GM11168 (cell line): Measurements from ENCODE around the gene NFATC2IP.

Source experiments
- in situ Hi-C: fragments of 300-500 bp; cut with MboI; formaldehyde crosslinking; loops from one replicate; pipeline ENCODE4 v1.12.0; 2022; ENCODE audit warnings: low sequenced_read_pairs; ENCODE audit not compliant: unreplicated experiment

NFATC2IP gene

DNA sequence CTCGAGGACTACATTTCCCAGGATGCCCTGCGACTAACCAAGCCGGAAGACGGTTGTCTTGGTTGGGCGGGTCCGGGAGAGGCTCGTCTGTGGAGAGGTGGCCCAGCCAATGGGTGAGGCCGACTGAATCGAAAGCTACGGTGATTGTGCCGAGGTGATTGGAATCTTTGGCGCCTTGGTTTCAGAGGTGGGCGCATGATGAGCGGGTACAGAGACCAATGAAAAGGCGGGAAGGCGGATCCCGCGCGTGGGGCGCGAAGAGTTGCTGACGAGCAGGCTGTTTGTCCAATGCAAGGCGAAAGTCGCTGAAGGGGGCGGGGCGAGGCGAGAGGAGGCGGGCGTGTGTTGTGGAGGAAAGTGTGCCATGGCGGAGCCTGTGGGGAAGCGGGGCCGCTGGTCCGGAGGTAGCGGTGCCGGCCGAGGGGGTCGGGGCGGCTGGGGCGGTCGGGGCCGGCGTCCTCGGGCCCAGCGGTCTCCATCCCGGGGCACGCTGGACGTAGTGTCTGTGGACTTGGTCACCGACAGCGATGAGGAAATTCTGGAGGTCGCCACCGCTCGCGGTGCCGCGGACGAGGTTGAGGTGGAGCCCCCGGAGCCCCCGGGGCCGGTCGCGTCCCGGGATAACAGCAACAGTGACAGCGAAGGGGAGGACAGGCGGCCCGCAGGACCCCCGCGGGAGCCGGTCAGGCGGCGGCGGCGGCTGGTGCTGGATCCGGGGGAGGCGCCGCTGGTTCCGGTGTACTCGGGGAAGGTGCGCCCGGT, at the start of gene NFATC2IP:
TSS of gene NFATC2IP (plus strand) at position 290 of the 762 bp plus-strand sequence. CDS start at position 365, 75 bp downstream.
- in situ Hi-C loops = no loop called here

DNA sequence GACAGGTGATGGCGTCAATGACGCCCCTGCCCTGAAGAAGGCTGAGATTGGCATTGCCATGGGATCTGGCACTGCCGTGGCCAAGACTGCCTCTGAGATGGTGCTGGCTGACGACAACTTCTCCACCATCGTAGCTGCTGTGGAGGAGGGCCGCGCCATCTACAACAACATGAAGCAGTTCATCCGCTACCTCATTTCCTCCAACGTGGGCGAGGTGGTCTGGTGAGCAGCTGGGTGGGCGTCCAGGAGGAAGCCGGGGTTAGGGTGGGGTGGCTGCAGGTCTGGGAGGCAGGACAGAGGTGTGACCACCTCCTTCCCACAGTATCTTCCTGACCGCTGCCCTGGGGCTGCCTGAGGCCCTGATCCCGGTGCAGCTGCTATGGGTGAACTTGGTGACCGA, 48.9 kb upstream of the NFATC2IP start:
- in situ Hi-C loops = no loop called here

DNA sequence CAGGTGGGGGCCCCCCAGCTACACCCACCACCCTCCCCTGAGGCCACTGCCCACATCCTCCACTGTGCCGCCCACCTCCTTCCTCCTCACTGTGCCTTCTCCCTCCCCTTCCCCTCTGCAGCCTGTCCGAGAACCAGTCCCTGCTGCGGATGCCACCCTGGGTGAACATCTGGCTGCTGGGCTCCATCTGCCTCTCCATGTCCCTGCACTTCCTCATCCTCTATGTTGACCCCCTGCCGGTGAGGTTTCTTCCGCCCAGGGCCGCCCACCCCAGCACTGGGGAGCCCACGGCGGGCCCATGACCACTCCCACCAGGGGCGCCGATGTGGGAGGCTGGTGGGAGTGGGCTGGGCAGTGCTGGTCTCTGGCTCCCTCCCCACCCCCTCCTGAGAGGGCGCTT, 47.8 kb upstream of the NFATC2IP start:
- in situ Hi-C loops = no loop called here

DNA sequence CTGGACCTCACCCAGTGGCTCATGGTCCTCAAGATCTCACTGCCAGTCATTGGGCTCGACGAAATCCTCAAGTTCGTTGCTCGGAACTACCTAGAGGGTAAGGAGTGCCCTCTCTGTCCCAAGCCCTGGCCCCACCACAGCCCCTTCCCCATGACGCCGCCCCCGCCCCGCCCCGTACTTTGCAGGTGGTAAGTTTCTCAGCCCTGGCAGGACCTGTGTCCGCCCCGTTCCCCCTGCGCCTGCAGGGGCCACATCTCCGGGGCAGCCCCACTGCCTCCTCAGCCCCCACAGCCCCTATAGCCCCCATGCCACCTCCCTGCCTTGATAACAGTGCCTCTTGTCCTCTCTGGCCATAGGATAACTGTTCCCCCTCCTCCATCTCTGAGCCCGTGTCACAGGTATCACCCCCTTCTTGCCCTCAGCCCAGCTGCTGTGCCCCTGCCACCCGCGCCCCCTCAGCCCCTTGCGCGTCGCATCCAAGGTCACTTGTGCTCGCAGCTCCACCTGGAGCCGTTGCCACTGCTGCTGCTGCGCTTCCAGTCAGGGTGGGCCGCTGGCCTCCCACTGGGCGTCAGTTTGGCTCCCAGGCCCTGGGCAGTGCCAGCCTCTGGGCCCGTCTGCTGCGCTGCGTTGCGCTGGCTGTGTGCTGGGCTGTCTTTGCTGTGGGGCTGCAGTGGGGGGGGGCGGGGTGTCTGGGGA, 47.2 kb upstream of the NFATC2IP start:
- in situ Hi-C loops = no loop called here

DNA sequence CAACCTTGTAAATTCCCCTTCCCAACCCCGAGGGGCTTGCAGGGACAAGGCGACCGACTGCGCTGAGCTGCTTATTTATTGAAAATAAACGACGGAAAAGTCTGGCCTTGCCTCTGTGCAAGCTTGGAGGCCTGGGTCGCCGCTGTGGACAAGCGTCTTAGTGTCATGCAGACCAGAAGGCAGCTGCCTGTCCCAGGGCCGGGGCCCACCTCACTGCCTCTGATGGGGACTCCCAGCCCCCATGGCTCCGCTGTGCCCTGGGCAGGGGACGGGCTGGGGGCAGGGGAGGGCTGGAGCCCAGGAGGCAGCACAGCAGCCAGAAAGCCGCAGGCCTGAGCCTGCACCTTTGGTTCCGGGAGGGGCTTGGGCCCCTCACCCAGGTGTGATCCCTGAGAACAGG, 46.4 kb upstream of the NFATC2IP start:
- in situ Hi-C loops = no loop called here

DNA sequence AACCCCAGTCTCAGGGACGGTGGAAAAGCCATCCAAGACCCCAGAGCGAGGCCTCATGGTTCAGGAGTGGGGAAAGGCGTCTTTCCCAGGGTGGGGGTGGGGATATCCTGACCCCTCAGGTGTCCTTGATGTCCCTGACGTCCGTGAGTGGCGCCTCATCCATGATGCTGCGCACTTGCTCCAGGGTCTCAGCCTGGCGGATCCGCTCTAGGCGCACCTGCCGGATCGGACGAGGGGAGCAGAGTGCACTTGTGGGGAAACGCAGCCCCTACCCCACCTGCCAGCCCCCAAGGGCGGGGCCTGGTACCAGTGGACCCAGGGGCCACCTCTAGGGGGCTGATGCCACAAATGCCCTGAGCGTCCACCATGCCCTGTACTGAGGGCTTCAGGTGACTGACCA, 45.9 kb upstream of the NFATC2IP start:
- in situ Hi-C loops = no loop called here

DNA sequence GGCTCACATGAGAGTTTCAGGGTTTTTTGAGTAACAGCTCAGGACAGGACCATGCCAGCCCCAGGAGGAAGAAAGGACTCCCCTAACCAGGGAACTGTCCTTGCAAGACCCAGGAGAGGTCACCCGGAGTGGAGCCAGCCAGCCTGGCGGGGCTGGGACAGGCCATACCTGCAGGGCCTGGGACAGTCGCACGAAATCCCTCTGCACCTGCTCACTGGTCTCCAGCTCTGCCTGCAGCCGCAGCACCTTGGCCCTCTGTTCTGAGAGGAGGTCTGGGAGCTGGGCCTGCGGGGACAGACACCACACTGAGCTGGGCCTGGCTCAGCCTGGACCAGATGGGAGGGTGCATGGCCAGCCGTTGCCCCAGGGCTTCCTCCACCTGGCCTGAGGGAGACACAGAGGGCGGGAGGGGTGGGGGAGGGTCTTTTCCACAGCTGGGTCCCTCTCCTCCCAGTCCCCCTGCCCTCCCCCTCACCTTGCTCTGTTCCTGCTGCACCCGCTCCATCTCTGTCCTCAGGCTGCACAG, 45.4 kb upstream of the NFATC2IP start:
- in situ Hi-C loops = no loop called here

DNA sequence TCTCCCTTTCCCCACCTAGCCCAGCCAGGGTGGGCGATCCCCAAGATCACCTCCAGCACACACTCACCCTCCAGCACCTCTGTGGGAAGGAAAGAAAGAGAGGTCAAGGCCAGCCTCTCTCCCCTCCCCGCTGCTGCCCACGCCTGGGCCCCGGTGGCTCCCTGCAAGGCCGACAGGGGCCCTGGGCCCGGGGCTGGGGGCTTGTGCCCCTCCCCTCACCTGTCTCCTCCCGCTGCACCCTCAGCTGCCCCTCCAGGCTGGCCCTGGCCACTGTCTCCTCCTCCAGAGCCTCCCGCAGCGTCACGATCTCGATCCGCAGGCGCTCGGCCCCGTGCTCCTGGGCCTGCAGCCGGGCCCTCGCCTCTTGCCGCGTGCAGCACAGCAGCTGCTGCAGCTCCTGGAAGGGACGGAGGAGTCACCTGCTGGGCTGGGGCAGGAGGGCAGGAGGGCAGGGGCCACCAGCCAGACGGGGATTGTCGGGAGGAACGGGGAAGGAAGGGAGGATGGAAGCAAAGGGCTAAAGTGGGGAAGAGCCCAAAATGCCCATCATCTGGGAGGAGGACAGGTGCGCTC, 44.9 kb upstream of the NFATC2IP start:
- in situ Hi-C loops = no loop called here

DNA sequence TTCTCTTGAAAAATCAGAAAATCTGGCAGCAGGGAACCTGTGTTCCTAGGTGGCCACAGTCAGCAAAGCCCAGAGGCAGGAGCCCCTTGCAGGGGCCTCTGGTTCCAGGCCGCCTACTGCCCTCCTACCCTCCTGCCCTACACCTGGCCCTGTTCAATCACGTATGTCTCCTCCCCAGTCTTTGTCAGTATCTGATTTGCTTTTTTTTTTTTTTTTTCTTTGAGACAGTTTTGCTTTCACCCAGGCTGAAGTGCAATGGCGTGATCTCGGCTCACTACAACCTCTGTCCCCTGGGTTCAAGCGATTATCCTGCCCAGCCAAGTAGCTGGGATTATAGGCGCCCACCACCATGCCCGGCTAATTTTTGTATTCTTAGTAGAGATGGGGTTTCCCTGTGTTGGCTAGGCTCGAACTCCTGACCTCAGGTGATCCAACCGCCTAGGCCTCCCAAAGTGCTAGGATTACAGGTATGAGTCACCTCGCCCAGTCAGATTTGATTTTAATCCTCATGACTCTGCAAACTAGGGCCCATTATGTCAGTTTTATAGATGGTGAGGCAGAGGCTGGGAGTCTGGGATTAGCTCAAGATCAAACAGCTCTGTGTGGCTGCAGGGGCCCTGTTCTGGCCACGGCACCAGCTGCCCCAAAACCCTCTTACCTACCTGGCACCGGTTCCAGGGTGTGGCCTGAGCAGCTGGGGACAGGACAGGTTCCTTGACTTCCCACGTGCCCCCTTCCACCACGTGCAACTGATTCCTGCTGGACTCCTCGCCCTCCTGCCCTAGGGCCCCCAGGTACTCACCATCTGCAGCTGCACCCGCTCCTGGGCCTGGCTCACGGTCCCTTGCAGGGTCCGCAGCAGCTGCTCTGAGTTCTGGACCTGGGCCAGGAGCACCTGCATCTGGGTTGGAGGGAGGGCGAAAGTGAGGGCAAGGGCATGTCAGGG, 40.4 kb upstream of the NFATC2IP start:
- in situ Hi-C loops = no loop called here

DNA sequence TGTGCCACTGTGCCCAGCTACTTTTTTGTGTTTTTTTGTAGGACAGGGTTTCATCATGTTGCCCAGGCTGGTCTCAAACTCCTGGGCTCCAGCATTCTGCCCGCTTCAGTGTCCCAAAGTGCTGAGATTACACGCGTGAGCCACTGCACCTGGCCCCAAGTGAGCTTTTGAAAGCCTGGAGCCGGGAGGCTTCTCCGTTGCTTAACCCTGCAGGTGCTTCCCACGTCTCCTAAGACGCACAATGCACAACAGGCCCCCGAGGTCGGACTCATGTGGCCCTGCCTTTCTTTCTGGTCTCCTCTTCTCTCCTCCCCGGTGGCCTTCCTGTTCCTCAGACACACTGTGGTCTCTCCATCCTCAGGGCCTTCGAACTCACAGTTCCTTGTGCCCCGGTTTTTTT, 38.2 kb upstream of the NFATC2IP start:
- in situ Hi-C loops = no loop called here

DNA sequence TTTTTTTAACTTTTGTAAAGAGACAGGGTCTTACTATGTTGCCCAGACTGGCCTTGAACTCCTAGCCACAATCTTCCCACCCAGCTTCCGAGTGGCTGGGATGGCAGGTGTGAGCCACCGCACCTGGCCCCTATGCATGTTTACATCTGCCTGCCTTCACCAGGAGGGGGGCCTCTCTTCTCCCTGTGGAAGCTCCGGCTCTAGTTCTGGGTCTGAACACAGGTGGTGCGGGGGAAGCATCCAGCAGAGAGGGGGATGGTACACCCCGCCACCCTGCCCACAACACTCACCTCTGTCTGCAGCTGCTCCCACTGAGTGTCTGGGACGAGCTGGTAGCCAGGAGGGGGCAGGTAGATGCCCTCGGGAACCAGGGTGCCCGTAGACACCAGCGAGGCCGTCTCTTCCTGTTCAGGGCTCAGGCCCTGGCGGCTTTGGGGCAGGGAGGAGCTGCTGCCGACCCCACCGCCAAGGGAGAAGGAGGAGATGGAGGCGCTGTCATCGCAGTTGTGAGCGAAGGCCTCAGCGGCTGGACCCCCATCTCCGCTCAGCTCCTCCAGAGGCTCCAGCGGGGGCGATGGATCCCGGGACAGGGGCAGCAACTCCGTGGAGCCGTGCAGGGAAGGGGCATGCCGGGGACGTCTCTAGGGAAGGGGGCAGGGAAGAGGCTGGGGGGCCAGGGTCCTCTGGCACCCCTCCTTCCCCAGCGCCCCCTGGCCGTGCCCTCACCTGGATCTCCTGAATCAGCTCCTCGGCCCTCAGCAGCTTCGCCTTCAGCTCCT, 36.6 kb upstream of the NFATC2IP start:
- in situ Hi-C loops = no loop called here

DNA sequence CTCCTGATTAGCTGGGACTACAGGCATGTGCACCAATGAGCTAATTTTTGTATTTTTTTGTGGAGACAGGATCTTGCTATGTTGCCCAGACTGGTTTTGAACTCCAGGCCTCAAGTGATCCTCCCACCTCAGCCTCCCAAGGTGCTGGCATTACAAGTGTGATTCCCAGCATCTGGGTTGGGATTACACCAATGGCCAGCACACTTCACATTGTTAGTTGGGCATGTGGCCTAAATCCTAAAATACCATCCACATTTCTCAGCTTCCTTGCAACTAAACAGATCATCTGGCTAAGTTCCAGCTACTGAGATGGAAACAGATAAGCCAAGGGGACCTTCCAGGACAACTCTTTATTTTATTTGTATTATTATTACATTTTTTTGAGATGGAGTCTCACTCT, 35.6 kb upstream of the NFATC2IP start:
- in situ Hi-C loops = no loop called here

DNA sequence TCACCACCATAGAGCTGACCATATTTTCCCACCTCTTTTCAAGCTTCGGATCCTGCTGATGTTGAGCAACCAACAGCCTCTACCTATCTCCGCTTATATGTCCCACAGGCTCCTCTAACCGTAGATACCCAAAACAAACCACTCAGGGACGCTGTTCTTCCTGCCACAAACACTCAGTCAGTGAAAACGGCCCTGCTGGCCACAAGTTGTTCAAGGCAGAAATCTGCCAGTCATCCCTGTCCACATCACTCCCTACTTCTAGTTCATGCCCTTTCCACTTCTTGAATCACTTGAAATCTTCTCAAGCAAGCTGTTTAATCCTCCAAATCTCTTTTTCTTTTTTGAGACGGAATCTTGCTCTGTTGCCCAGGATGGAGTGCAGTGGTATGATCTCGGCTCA, 33.6 kb upstream of the NFATC2IP start:
- in situ Hi-C loops = no loop called here

DNA sequence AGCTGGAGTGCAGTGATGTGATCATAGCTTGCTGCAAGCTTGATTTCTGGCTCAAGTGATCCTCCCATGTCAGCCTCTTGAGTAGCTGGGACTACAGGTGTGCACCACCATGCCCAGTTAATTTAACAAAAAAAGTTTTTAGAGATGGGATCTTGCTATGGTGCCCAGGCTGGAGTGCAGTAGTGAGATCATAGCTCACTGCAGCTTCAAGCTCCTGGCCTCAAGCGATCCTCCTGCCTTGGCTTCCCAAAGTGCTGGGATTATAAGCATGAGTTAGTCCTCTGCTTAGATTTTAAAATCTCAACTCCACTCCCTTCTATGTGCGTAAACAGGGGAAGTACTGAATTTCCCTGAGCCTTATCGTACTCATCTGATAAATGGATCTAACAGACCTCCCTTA, 32.0 kb upstream of the NFATC2IP start:
- in situ Hi-C loops = no loop called here

DNA sequence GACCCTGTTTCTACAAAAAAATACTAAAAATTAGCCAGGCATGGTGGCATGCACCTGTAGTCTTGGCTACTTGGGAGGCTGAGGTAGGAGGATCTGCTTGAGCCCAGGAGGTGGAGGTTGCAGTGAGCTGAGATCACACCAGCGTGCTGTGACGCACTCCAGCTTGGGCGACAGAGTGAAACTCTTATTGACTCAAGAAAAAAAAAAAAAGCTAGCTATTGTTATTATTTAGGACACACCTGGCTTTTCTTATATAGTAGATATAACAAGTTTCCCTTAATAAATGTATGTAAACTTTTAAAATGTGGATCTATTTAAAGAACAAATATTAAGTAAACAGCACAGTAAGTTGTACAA, 27.5 kb upstream of the NFATC2IP start:
- in situ Hi-C loops = no loop called here

DNA sequence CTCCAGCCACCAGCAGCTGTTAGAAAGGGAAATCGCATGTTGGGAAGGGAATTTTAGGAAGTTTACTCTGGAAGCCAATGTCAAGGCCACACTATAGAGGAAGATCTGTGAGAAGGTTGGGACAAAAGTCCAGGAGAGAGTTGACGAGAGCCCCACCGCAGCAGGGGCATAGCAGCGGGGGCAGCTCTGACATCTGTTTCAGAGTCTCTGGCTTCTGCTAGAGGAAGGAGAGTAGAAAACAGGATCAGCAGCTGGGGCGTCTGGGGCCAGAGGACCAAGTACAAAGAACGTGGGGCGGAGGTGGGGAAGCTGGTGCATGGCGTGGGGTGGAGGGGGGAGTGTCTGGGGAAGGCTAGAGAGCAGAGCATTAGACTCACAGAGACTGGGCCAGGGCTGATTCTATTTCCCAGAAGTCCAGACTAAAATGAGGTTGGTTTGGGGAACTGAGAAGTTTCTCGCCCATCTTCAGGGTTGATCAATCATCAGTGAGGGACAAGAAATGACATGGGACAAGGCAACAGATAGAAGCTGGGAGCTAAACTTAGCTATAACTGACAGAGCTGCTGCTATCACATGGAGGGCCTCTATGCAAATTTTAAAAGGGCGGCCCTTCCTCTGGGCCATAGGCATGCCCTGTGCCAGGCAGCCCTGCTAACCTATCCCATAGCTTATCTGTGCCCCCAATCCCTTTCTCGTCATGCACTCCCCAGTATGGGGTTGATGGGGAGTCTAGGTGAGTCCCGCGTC, 26.9 kb upstream of the NFATC2IP start:
- in situ Hi-C loops = no loop called here

DNA sequence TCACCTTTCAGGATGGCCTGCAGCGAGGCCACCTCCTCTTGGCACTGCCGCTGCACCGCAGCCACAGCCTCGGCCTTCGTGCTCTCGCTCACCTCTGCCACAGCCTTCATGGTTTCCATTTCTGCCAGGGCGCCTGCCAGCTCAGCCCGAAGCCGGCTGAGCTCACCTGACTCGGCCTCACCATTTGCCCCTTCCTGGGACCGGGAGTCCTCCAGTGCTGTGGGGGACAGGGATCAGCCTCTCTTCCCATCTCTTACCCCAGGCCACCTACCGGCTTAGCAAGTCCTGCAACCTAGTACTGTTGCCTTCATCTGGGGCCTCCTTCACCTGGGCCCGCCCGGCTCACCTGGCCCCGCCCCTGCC, 26.4 kb upstream of the NFATC2IP start:
- in situ Hi-C loops = no loop called here

DNA sequence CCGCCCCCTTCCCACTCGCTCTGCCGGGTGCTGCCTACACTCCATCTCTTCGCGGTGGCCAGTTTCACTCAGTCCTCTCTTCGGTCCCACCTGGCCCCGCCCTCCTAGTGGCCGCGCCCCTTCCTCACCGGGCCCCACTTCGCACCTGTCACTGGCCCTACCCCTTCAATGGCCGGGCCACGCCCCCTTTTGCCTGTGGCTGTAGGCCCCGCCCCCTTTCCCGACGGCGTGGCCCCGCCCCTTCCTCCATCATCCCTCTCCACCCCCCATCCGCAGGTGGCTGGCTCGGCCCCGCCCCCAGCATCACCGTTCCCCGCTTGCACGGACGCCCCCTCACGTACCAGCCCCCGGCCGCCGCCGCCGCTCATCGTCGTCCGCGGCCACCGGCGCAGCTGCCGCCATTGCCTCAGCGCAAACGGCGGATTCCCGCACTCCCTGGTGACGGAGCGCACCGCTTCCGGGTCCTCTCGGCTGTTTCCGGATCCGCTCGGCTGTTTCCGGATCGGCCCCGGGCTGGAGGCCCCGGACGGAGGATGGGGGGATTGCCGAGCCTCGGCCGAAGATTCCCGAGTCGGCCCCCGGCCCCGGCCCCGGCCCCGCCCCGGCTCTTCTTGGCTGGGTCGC, 25.9 kb upstream of the NFATC2IP start, which contains the start of gene RABEP2:
TSS of gene RABEP2 (minus strand) at position 477 of the 624 bp plus-strand sequence. CDS start at position 402, 75 bp downstream.
- in situ Hi-C loops = no loop called here
